Lung (tissue), 12 donors: ENCODE data around the gene P2RY6. TPM values are rescaled to one million over a fixed set of nuclear protein-coding genes. Genes with fewer than 3 reads are reported as not detected.
A peak's percentile ranks its signal among the peaks of the same experiment; 100 is the strongest.

Experiments
- ATAC-seq: fragments of 200-7000 bp; cut with Tn5 transposase; one replicate; pipeline ENCODE4 v1.9.1; 2020; ENCODE audit warnings: moderate number of reproducible peaks; ENCODE audit not compliant: insufficient read depth, low FRiP score
- DNase-seq, 3 donors: peaks; one replicate each; pipeline ENCODE4 v3.0.0-alpha.2; 2013 to 2017
- H3K27ac ChIP-seq, 2 donors: one replicate each; pipeline ENCODE4 v1.5.1; 2013; ENCODE audit warnings: mild to moderate bottlenecking in 2 of 2, moderate library complexity in 2 of 2, control low read depth in 1 of 2, inconsistent platforms in 1 of 2, low read depth in 1 of 2, low read length in 1 of 2
- H3K27me3 ChIP-seq, 3 donors: one replicate each; pipeline ENCODE4 v1.5.1; 2013; ENCODE audit warnings: low read length in 2 of 3; ENCODE audit not compliant: control insufficient read depth in 3 of 3, insufficient read depth in 3 of 3
- H3K36me3 ChIP-seq, 4 donors: one replicate each; pipeline ENCODE4 v1.5.1; 2013; ENCODE audit warnings: low read length in 4 of 4, mild to moderate bottlenecking in 1 of 4, moderate library complexity in 1 of 4; ENCODE audit not compliant: control insufficient read depth in 4 of 4, insufficient read depth in 4 of 4
- H3K4me1 ChIP-seq, 5 donors: one replicate each; pipeline ENCODE4 v1.5.1; 2013; ENCODE audit warnings: low read length in 5 of 5, mild to moderate bottlenecking in 2 of 5, moderate library complexity in 1 of 5; ENCODE audit not compliant: control insufficient read depth in 5 of 5, insufficient read depth in 5 of 5
- H3K4me3 ChIP-seq: one replicate; pipeline ENCODE4 v1.5.1; 2013; ENCODE audit warnings: mild to moderate bottlenecking, control low read depth, moderate library complexity
- H3K9ac ChIP-seq, 2 donors: one replicate each; pipeline ENCODE4 v1.5.1; 2013; ENCODE audit warnings: low read length in 2 of 2, control low read depth in 1 of 2; ENCODE audit not compliant: insufficient read depth in 1 of 2
- H3K9me3 ChIP-seq, 4 donors: one replicate each; pipeline ENCODE4 v1.5.1; 2013; ENCODE audit warnings: low read length in 3 of 4, mild to moderate bottlenecking in 1 of 4, moderate library complexity in 1 of 4; ENCODE audit not compliant: control insufficient read depth in 4 of 4, insufficient read depth in 3 of 4
- WGBS, 2 donors: extraction: QIAGEN DNeasy Blood & Tissue Kit; methylation state at CpG; one replicate each; pipeline ENCODE4 v1.1.7; 2013; 5-methylcytosine and 5-hydroxymethylcytosine counted together
- polyA plus RNA-seq, 2 donors: library from polyadenylated mRNA; stranded (reverse); fragments of 200-250 nt; gene quantifications; one replicate each; pipeline ENCODE4 v1.2.1, GENCODE V29; 2013
- total RNA-seq, 2 donors: library from RNA; depleted of rRNA in 1 of 2; stranded (reverse); fragments of >200 nt in 1 of 2; gene quantifications; one replicate each; pipeline ENCODE4 v1.2.1, GENCODE V29; 2014 to 2021
- TF ChIP-seq, protein P1 (sequence below): IDR thresholded peaks from 2 replicates; pipeline ENCODE4 v1.5.1; 2012; ENCODE audit warnings: mild to moderate bottlenecking; ENCODE audit errors: control extremely low read depth, extremely low read depth
- donor health status: control.
- donor health status: control.
- donor health status: Bipolar disorder and iron deficiency.
- donor health status: healthy.
- donor health status: DM: yes; HTN: yes; CAD: no.

The P2RY6 gene
- total and polyA plus RNA-seq, 4 donors, result 3.0 to 13.0 (median 3.6) TPM

DNA sequence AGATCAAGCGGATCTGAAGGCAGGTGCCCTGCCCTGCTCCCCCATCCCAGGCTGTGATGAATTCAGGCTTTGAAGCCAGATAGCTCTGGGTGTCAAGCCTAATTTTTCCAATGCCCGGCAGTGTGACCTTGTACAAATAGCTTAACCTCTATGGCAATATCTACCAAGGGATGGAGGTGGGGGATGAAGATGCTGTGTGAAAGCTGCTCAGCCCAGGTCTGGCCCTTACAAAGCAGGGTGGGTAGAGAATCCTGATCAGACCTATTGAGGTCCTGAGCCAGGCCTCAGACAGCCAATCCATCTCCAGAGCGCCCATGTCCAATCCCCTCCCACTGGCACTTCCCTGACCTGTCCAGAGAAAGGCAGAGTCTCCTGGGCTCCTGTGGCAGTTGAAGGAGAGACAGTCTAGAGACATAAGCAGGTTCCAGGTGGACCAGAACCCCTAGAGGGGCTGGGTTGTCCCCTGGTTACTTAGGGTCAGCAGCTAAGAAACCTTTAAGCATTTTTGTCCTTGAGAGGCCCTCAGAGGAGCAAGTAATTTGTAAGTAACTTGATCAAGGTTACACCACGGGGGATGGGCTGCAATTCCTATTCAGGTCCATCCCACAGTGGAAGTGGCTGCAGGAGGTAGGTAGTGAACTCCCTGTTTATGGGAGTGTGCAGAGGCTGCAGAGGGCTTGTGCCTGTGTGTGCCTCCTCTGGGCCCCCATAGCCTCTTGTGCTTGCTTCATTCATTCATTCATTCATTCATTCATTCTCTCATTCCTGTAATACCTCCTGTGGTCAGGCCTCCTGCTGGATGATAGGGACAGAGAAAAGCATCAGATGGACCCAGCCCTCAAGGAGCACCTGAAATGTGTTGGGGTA lies 43.6 kb upstream of the P2RY6 start:
- 74 to 87% methylated on average over 4 of the region's 4 CpGs for WGBS, 2 donors
- peaks cover 0 to 39% (median 14%) of the 10 kb centered on the region in 5 donors for H3K4me1 ChIP-seq
- H3K9me3 ChIP-seq, result no peaks in the 10 kb centered on the region
- H3K9ac ChIP-seq, result no peak overlapping the region
- TF ChIP-seq, protein P1, sequence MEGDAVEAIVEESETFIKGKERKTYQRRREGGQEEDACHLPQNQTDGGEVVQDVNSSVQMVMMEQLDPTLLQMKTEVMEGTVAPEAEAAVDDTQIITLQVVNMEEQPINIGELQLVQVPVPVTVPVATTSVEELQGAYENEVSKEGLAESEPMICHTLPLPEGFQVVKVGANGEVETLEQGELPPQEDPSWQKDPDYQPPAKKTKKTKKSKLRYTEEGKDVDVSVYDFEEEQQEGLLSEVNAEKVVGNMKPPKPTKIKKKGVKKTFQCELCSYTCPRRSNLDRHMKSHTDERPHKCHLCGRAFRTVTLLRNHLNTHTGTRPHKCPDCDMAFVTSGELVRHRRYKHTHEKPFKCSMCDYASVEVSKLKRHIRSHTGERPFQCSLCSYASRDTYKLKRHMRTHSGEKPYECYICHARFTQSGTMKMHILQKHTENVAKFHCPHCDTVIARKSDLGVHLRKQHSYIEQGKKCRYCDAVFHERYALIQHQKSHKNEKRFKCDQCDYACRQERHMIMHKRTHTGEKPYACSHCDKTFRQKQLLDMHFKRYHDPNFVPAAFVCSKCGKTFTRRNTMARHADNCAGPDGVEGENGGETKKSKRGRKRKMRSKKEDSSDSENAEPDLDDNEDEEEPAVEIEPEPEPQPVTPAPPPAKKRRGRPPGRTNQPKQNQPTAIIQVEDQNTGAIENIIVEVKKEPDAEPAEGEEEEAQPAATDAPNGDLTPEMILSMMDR, result no peak
- ATAC-seq (no peak), DNase-seq (no peak)
- H3K36me3 ChIP-seq, result no peaks in the 10 kb centered on the region
- no peak overlapping the region for H3K27ac ChIP-seq
- no peak overlapping the region for H3K4me3 ChIP-seq
- no peaks in the 10 kb centered on the region for H3K27me3 ChIP-seq

GRCh38 chr11:73229321-73229895 lies 42.7 kb upstream of the P2RY6 start:
- DNase-seq, result peak; percentile 64 to 84 (median 73)
- Histone ChIP-seq H3K9ac (peak overlapping the region in 1 of 2 donors; percentile 64), H3K36me3 (no peaks in the 10 kb centered on the region), H3K4me3 (no peak overlapping the region), H3K27me3 (no peaks in the 10 kb centered on the region), H3K27ac (peak overlapping the region in 1 of 2 donors; percentile 18), H3K4me1 (peaks cover 0 to 41% (median 17%) of the 10 kb centered on the region in 5 donors), H3K9me3 (no peaks in the 10 kb centered on the region)
- TF ChIP-seq, protein P1, result no peak
- 64 to 74% methylated on average over 11 of the region's 11 CpGs for WGBS, 2 donors
- ATAC-seq, result no peak

- Histone ChIP-seq H3K27ac (peak overlapping the region in 1 of 2 donors; percentile 35), H3K36me3 (peaks cover 0 to 4% (median 0%) of the 10 kb centered on the region in 4 donors), H3K4me3 (no peak overlapping the region), H3K9me3 (no peaks in the 10 kb centered on the region), H3K4me1 (peaks cover 0 to 44% (median 16%) of the 10 kb centered on the region in 5 donors), H3K9ac (peak overlapping the region in 1 of 2 donors; percentile 64), H3K27me3 (no peaks in the 10 kb centered on the region)
- ATAC-seq, result no peak
- no peak for DNase-seq
- WGBS, 2 donors, result 80 to 81% methylated on average over 16 of the region's 16 CpGs
- TF ChIP-seq, protein P1, result no peak
Observed at GRCh38 chr11:73229896-73230875, 42.0 kb upstream of the P2RY6 start.
